Right lobe of liver (tissue), 6 donors: ENCODE measurements around the gene TMEM222. TPM values are rescaled to one million over a fixed set of nuclear protein-coding genes. Genes with fewer than 3 reads are reported as not detected.

Experiments
- ATAC-seq, 4 donors: fragments of 200-7000 bp; cut with Tn5 transposase; one replicate each; pipeline ENCODE4 v1.9.1; 2020; ENCODE audit warnings: mild to moderate bottlenecking in 4 of 4, moderate library complexity in 4 of 4
- DNase-seq, 3 donors: peaks; one replicate each; pipeline ENCODE4 v3.0.0-alpha.2; 2020
- H3K27ac ChIP-seq, 3 donors: fragments of 200-600 bp; one replicate each; pipeline ENCODE4 v1.8.0; 2022
- H3K27me3 ChIP-seq, 2 donors: fragments of 200-600 bp; one replicate each; pipeline ENCODE4 v1.8.0; 2022
- H3K36me3 ChIP-seq, 4 donors: fragments of 200-600 bp; sonication (generic) in 1 of 4; one replicate each; pipeline versions ENCODE4 v1.5.1 to v1.8.0; 2017 to 2022; ENCODE audit warnings: control low read depth in 1 of 4
- H3K4me1 ChIP-seq, 4 donors: fragments of 200-600 bp; sonication (generic) in 1 of 4; one replicate each; pipeline versions ENCODE4 v1.5.1 to v1.8.0; 2017 to 2022; ENCODE audit warnings: control low read depth in 1 of 4
- H3K4me3 ChIP-seq, 3 donors: fragments of 200-600 bp; one replicate each; pipeline ENCODE4 v1.8.0; 2022
- H3K9me3 ChIP-seq, 4 donors: fragments of 200-600 bp; sonication (generic) in 1 of 4; one replicate each; pipeline versions ENCODE4 v1.5.1 to v1.8.0; 2017 to 2022; ENCODE audit warnings: control low read depth in 1 of 4
- POLR2A ChIP-seq: fragments of 450-650 bp; IDR thresholded peaks from one replicate; pipeline ENCODE4 v1.6.1; 2017; ENCODE audit warnings: antibody characterized with exemption, mild to moderate bottlenecking
- WGBS: methylation state at CpG from one replicate; pipeline ENCODE4 v1.1.6; 2018; ENCODE audit warnings: low coverage, low lambda C conversion rate; ENCODE audit not compliant: insufficient coverage; ENCODE audit errors: missing lambda C conversion rate; 5-methylcytosine and 5-hydroxymethylcytosine counted together
- intact Hi-C, 2 donors: fragments of 100-400 bp; cut with DNase I; formaldehyde crosslinking; loops; one replicate each; pipeline versions ENCODE4 v1.11.2 to v1.14.1; 2022
- total RNA-seq, 6 experiments: library from RNA; depleted of rRNA in 2 of 6; stranded (reverse); fragments of >200 nt in 2 of 6; fragmentation: NEBNext Ultra II Directional in 3 of 6; extraction: Animal tissue kit (Norgen Biotek cat#: 25700) in 3 of 6; gene quantifications; one replicate each; pipeline versions ENCODE4 v1.1.0 to v1.2.4, GENCODE V29; 2016 to 2023
- TF ChIP-seq, protein P1 (sequence below), 4 donors: fragments of 200-600 bp in 3 of 4; fragments of 450-650 bp in 1 of 4; IDR thresholded peaks; one replicate each; pipeline versions ENCODE4 v1.5.1 to v1.8.0; 2016 to 2022; ENCODE audit warnings: antibody characterized with exemption in 4 of 4, mild to moderate bottlenecking in 2 of 4
- donor health status: DM: no; HTN: yes; CAD: no.
- donor health status: DM: no; HTN: no; CAD: no.
- donor health status: DM: no; HTN: no; CAD: no.
- donor health status: DM: no; HTN: yes; CAD: no.
- donor health status: DM: no; HTN: yes; CAD: no.

Gene TMEM222
- total RNA-seq, 6 experiments from 2014 or later, result 15.1 to 22.6 (median 19.1) TPM

DNA sequence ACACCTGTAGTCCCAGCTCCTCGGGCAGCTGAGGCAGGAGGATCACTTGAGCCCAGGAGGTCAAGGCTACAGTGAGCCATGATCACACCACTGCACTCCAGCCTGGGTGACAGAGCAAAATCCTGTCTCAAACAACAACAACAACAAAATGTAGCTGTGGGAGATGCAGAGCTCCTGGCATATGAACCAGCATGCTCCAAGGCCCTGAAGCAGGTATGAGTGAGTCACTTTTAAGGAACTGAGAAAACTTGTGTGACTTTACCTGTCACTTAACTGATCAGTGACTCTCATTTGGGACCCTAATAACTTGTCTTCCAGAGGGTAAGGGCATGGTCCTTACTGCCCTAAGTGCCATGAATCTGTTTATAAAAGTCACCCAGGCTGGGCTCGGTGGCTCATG lies 19.4 kb upstream of the TMEM222 start:
- 100% methylated on average over 1 of the region's 2 CpGs for whole genome bisulfite sequencing
- H3K27me3 ChIP-seq, result no peaks in the 10 kb centered on the region
- H3K4me1 ChIP-seq, result no peaks in the 10 kb centered on the region
- H3K27ac ChIP-seq, result no peak overlapping the region
- H3K4me3 ChIP-seq, result no peak overlapping the region
- intact Hi-C loops, result loop anchor here (5.0 kb wide), 2 partner anchors 90 to 305 kb away; partner anchors contain the start of gene GPR3 (in 1 of the 2)
- H3K36me3 ChIP-seq, result peaks cover 0 to 39% (median 2%) of the 10 kb centered on the region in 4 donors
- H3K9me3 ChIP-seq, result no peaks in the 10 kb centered on the region
- no peak for TF ChIP-seq POLR2A
- TF ChIP-seq, protein P1, sequence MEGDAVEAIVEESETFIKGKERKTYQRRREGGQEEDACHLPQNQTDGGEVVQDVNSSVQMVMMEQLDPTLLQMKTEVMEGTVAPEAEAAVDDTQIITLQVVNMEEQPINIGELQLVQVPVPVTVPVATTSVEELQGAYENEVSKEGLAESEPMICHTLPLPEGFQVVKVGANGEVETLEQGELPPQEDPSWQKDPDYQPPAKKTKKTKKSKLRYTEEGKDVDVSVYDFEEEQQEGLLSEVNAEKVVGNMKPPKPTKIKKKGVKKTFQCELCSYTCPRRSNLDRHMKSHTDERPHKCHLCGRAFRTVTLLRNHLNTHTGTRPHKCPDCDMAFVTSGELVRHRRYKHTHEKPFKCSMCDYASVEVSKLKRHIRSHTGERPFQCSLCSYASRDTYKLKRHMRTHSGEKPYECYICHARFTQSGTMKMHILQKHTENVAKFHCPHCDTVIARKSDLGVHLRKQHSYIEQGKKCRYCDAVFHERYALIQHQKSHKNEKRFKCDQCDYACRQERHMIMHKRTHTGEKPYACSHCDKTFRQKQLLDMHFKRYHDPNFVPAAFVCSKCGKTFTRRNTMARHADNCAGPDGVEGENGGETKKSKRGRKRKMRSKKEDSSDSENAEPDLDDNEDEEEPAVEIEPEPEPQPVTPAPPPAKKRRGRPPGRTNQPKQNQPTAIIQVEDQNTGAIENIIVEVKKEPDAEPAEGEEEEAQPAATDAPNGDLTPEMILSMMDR (IDR thresholded peaks at IDR 0.05), result no peak
- no peak for ATAC-seq
- DNase-seq, result no peak

GRCh38 chr1:27303509-27303908 lies 18.5 kb upstream of the TMEM222 start:
- intact Hi-C loops, result loop anchor here (5.0 kb wide), 2 partner anchors 89 to 304 kb away; partner anchors contain the start of gene GPR3 (in 1 of the 2)
- TF ChIP-seq POLR2A, result no peak
- TF ChIP-seq, protein P1 (IDR thresholded peaks at IDR 0.05), result no peak
- Histone ChIP-seq H3K4me1 (no peaks in the 10 kb centered on the region), H3K4me3 (no peak overlapping the region), H3K36me3 (peaks cover 0 to 30% (median 2%) of the 10 kb centered on the region in 4 donors), H3K27me3 (no peaks in the 10 kb centered on the region), H3K9me3 (no peaks in the 10 kb centered on the region), H3K27ac (no peak overlapping the region)
- ATAC-seq (no peak), DNase-seq (no peak)
- over 99% methylated on average over 11 of the region's 15 CpGs for WGBS

DNA sequence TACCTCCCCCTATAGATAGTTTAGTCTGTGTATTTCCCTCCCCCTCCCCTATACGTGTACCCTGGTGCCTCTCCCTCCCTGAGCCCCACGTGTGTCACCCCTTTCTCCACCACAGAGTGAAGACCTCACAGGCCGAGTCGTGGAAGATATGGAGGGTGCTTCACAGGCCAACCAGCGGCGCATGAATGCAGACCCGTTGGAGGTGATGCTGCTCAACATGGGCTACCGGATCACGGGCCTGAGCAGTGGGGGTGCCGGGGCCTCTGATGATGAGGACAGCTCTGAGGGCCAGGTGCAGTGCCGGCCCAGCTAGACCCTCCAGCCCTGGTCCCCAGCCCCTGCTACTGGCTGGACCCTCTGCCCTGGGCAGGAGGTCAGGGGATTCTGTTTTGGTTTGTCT lies 15.9 kb upstream of the TMEM222 start:
- H3K27me3 ChIP-seq, result no peaks in the 10 kb centered on the region
- no peak overlapping the region for H3K4me3 ChIP-seq
- 88% methylated on average over 7 of the region's 11 CpGs for WGBS
- peaks cover 0 to 23% (median 2%) of the 10 kb centered on the region in 4 donors for H3K36me3 ChIP-seq
- ATAC-seq (peak in 1 of 4 donors; percentile 18), DNase-seq (no peak)
- intact Hi-C loops, result no loop called here
- H3K9me3 ChIP-seq, result no peaks in the 10 kb centered on the region
- H3K4me1 ChIP-seq, result no peaks in the 10 kb centered on the region
- H3K27ac ChIP-seq, result no peak overlapping the region
- TF ChIP-seq, protein P1 (IDR thresholded peaks at IDR 0.05), result no peak
- no peak for TF ChIP-seq POLR2A

GRCh38 chr1:27306892-27307761 lies 14.8 kb upstream of the TMEM222 start:
- intact Hi-C loops, result no loop called here
- ATAC-seq (no peak), DNase-seq (no peak)
- no peaks in the 10 kb centered on the region for H3K4me1 ChIP-seq
- WGBS, result 93% methylated on average over 4 of the region's 11 CpGs
- H3K36me3 ChIP-seq, result peaks cover 0 to 17% (median 2%) of the 10 kb centered on the region in 4 donors
- no peaks in the 10 kb centered on the region for H3K9me3 ChIP-seq
- TF ChIP-seq POLR2A, result no peak
- H3K4me3 ChIP-seq, result no peak overlapping the region
- H3K27me3 ChIP-seq, result no peaks in the 10 kb centered on the region
- H3K27ac ChIP-seq, result no peak overlapping the region
